Measurements from ENCODE around the gene TBC1D5. TPM values are rescaled to one million over a fixed set of nuclear protein-coding genes. Genes with fewer than 3 reads are reported as not detected.

The TBC1D5 gene
- polyA plus RNA-seq, 2 of the 4 experiments (the other 2 are of a cell fraction) = 36.7 to 72.2 TPM

DNA sequence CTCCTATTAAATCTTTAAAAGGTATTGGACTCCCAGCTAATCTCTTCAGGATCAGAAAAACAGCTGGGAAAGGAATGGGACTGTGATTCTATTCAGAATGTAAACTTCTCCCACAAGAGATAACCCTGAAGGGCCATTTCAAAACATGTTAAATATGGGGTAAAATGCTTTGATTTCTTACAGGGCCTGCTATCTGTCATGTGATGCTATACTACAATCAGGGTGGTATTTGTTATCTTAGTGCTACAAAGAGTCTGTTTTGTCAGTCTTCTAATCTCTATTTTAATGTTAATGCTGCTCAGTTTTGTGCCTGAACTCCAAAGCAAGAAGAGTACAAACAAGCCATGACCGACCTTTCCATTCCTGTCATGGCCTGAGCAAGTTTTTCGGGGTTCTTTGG is 186.9 kb downstream of the TBC1D5 start:
- no peak for DNase-seq (ENCODE audit: low read depth in 1 of 2, low spot score in 1 of 2)
- H3K27ac ChIP-seq = no peak overlapping the region
- no peaks in the 10 kb centered on the region for H3K9me3 ChIP-seq
- H3K4me2 ChIP-seq = no peak overlapping the region
- ATAC-seq = no peak
- POLR2A ChIA-PET = no interaction called here
- peaks cover 9% of the 10 kb centered on the region; the same call in 1 of the 3 replicates for H3K4me1 ChIP-seq
- no peak overlapping the region for H3K4me3 ChIP-seq
- CTCF ChIA-PET = no interaction called here
- TF ChIP-seq ZNF302 (CRISPR knock-in tag; IDR thresholded peaks at IDR 0.05) (no peak), ZC3H11A (IDR thresholded peaks at IDR 0.05) (no peak)
- TF ChIP-seq, protein P1, sequence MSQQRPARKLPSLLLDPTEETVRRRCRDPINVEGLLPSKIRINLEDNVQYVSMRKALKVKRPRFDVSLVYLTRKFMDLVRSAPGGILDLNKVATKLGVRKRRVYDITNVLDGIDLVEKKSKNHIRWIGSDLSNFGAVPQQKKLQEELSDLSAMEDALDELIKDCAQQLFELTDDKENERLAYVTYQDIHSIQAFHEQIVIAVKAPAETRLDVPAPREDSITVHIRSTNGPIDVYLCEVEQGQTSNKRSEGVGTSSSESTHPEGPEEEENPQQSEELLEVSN (IDR thresholded peaks at IDR 0.05; ENCODE audit: borderline replicate concordance, low read depth) = no peak
- 83% methylated on average over 2 of the region's 2 CpGs for WGBS (ENCODE audit: missing lambda C conversion rate)
- no peak for FAIRE-seq

GRCh38 chr3:17554078-17554477 is 188.4 kb downstream of the TBC1D5 start:
- no peak for DNase-seq (ENCODE audit: low read depth in 1 of 2, low spot score in 1 of 2)
- ChIA-PET CTCF (no interaction called here), POLR2A (no interaction called here)
- ATAC-seq = no peak
- Histone ChIP-seq H3K9me3 (no peaks in the 10 kb centered on the region), H3K4me1 (peaks cover 9% of the 10 kb centered on the region; the same call in 1 of the 3 replicates), H3K4me3 (no peak overlapping the region), H3K27ac (no peak overlapping the region), H3K4me2 (no peak overlapping the region)
- TF ChIP-seq, protein P2, sequence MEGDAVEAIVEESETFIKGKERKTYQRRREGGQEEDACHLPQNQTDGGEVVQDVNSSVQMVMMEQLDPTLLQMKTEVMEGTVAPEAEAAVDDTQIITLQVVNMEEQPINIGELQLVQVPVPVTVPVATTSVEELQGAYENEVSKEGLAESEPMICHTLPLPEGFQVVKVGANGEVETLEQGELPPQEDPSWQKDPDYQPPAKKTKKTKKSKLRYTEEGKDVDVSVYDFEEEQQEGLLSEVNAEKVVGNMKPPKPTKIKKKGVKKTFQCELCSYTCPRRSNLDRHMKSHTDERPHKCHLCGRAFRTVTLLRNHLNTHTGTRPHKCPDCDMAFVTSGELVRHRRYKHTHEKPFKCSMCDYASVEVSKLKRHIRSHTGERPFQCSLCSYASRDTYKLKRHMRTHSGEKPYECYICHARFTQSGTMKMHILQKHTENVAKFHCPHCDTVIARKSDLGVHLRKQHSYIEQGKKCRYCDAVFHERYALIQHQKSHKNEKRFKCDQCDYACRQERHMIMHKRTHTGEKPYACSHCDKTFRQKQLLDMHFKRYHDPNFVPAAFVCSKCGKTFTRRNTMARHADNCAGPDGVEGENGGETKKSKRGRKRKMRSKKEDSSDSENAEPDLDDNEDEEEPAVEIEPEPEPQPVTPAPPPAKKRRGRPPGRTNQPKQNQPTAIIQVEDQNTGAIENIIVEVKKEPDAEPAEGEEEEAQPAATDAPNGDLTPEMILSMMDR (IDR thresholded peaks at IDR 0.05) = no peak
- TF ChIP-seq KDM5A (IDR thresholded peaks at IDR 0.05) (no peak), HOXB5 (CRISPR knock-in tag; IDR thresholded peaks at IDR 0.05) (no peak), POLR2AphosphoS2 (conservative IDR thresholded peaks at IDR 0.05; ENCODE audit: low read length) (no peak), CHD2 (IDR thresholded peaks at IDR 0.05; ENCODE audit: low read length, partially characterized antibody) (no peak), GATA3 (IDR thresholded peaks at IDR 0.05; ENCODE audit: borderline replicate concordance) (no peak), RFX5 (IDR thresholded peaks at IDR 0.05) (no peak), ZSCAN20 (CRISPR knock-in tag; IDR thresholded peaks at IDR 0.05) (no peak), KDM1A (IDR thresholded peaks at IDR 0.05; ENCODE audit: low read depth) (no peak), HEYL (CRISPR knock-in tag; IDR thresholded peaks at IDR 0.05) (no peak), ZFP36 (IDR thresholded peaks at IDR 0.05; ENCODE audit: borderline replicate concordance, partially characterized antibody) (no peak), NPAS2 (CRISPR knock-in tag; IDR thresholded peaks at IDR 0.05; ENCODE audit: borderline replicate concordance) (no peak), CEBPB (IDR thresholded peaks at IDR 0.05) (no peak), EHF (CRISPR knock-in tag; IDR thresholded peaks at IDR 0.05) (no peak), NFE2L2 (conservative IDR thresholded peaks at IDR 0.05; ENCODE audit: low read length) (no peak), CBX2 (IDR thresholded peaks at IDR 0.05; ENCODE audit: borderline replicate concordance, low read depth) (no peak)
- TF ChIP-seq, protein P3, sequence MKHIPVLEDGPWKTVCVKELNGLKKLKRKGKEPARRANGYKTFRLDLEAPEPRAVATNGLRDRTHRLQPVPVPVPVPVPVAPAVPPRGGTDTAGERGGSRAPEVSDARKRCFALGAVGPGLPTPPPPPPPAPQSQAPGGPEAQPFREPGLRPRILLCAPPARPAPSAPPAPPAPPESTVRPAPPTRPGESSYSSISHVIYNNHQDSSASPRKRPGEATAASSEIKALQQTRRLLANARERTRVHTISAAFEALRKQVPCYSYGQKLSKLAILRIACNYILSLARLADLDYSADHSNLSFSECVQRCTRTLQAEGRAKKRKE (CRISPR knock-in tag; IDR thresholded peaks at IDR 0.05; ENCODE audit: low read depth) = no peak
- 96% methylated on average over 4 of the region's 4 CpGs for WGBS (ENCODE audit: missing lambda C conversion rate)
- FAIRE-seq = no peak

- FAIRE-seq = no peak
- POLR2A ChIA-PET = no interaction called here
- TF ChIP-seq RFX5 (IDR thresholded peaks at IDR 0.05) (no peak), NFE2L2 (conservative IDR thresholded peaks at IDR 0.05; ENCODE audit: low read length) (no peak), RAD21 (conservative IDR thresholded peaks at IDR 0.05 in 1 of 2, IDR thresholded peaks at IDR 0.05 in 1 of 2) (no peak), HEYL (CRISPR knock-in tag; IDR thresholded peaks at IDR 0.05) (no peak), GATA3 (IDR thresholded peaks at IDR 0.05; ENCODE audit: borderline replicate concordance) (no peak)
These were observed 189.4 kb downstream of the TBC1D5 start for GRCh38 chr3:17553080-17553479.

More at GRCh38 chr3:17553080-17553479, 189.4 kb downstream of the TBC1D5 start:
- CTCF ChIA-PET = interaction anchor here (1.0 to 1.7 kb wide), 2 partner anchors 93 to 288 kb away, joined by 3 to 5 read pairs; no protein-coding TSS in a partner anchor
- 88% methylated on average over 1 of the region's 1 CpG for WGBS (ENCODE audit: missing lambda C conversion rate)
- H3K4me3 ChIP-seq = no peak overlapping the region
- H3K4me1 ChIP-seq = peaks cover 7% of the 10 kb centered on the region; the same call in 1 of the 3 replicates
- DNase-seq (ENCODE audit: low read depth in 1 of 2, low spot score in 1 of 2) (no peak), ATAC-seq (no peak)
- no peaks in the 10 kb centered on the region for H3K9me3 ChIP-seq
- H3K4me2 ChIP-seq = no peak overlapping the region
- H3K27ac ChIP-seq = no peak overlapping the region

All from A549 (cell line).